HFF-Myc (cell line): ENCODE data around the gene DOCK1.

Experiments
- DNase-seq: peaks from one replicate; pipeline ENCODE4 v3.0.0-alpha.2; 2011; ENCODE audit warnings: low read depth; ENCODE audit errors: extremely low read depth
- H3K4me3 ChIP-seq: replicated peaks from 2 replicates; pipeline ENCODE4 v1.5.1; 2011; ENCODE audit warnings: low read depth, mild to moderate bottlenecking, control low read depth, low read length
- TF ChIP-seq, protein P1 (sequence below): IDR thresholded peaks from 2 replicates; pipeline ENCODE4 v1.5.1; 2012; ENCODE audit warnings: mild to moderate bottlenecking, low read depth, low read length, control low read depth; ENCODE audit errors: missing control alignments

Gene DOCK1

DNA sequence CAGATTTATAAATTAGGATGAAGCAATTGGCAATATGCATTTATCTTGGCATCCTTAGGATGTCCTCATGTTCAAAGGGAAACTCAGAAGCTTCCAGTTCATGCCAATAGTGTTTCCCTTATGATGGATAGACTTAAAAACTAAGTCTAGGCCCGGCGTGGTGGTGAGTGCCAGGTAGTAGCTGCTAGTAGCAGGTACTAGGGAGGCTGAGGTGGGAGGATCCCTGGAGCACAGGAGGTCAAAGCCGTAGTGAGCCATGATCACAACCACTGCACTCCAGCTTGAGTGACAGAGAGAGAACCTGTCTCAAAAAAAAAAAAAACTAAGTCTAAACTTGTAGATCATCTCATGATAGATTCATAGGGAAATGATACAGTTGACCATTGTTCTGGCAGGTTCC lies 115.0 kb downstream of the DOCK1 start:
- no peak overlapping the region for H3K4me3 ChIP-seq
- no peak for DNase-seq
- TF ChIP-seq, protein P1, sequence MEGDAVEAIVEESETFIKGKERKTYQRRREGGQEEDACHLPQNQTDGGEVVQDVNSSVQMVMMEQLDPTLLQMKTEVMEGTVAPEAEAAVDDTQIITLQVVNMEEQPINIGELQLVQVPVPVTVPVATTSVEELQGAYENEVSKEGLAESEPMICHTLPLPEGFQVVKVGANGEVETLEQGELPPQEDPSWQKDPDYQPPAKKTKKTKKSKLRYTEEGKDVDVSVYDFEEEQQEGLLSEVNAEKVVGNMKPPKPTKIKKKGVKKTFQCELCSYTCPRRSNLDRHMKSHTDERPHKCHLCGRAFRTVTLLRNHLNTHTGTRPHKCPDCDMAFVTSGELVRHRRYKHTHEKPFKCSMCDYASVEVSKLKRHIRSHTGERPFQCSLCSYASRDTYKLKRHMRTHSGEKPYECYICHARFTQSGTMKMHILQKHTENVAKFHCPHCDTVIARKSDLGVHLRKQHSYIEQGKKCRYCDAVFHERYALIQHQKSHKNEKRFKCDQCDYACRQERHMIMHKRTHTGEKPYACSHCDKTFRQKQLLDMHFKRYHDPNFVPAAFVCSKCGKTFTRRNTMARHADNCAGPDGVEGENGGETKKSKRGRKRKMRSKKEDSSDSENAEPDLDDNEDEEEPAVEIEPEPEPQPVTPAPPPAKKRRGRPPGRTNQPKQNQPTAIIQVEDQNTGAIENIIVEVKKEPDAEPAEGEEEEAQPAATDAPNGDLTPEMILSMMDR = no peak

DNA sequence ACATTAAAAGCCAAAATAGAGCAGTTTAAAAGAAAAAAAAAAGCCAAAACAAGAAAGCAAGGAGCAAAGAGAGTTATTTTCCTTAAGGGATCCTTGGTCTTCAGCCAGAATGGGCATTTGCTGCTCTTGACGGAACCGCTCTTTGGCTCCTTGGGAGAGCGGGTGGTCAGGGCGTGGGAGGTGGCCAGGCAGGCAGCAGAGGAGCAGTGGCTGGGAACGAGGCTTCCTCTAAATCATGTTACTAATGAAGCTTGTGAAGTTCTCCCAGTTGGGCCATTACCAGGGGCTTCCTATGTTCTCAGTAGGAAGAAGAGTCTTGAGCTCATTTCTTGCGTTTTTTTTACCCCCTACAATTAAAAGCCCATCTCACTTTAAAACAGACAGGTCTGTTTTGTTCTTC lies 116.6 kb downstream of the DOCK1 start:
- H3K4me3 ChIP-seq = no peak overlapping the region
- TF ChIP-seq, protein P1 = no peak
- no peak for DNase-seq

DNA sequence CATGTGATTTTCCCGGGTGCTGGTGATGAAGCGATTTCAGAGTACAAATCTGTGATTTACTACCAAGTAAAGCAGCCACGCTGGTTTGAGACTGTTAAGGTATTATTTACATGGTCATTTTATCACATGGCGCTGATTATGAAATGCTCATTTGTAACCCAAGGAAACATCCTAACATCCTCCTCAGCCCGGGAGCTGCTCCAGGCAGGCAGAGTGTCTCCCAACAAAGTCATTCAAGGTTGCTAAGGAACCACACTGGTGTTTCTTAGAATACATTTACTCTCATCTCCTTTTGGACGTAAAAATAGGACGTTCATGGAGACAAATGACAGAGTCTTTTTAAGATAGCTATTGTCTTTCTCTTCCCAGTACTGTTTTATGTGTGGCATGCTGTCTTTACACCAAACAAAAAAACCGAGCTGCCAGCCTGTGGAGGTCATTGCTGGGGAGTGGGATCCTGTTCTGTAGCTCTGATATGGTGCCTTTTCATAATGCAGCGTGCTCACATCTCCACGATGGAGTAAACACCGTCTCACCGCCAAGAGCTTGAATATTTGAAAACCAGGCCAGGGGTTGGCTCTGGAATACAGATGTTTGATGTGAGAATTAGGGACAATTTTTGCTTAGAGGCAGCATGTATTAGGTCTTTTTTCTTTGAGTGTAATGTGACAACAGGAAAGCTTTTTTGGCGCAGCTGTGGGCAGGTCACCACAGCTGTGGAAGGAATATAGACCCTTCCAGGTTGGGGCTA lies 119.6 kb downstream of the DOCK1 start:
- H3K4me3 ChIP-seq = no peak overlapping the region
- DNase-seq = no peak
- TF ChIP-seq, protein P1 = no peak

DNA sequence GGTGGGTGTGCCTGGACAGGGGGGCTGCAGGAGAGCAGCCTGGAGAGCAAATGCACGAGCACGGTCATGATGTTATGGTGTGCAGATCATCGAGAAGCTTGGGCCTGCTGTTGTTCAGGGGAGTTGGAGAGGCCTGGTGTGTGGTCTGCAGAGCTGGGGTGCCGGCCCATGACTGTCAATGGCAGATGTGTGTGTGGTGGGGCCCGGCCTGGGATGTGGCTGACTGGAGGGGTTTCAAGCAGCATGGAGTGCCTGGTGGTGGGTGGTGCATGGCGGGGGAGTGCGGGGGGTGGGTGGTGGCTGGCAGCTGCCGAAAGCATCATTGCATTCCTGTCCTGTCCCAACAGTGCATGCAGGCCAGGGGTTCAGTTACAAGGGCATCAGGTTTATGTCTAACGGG lies 122.6 kb downstream of the DOCK1 start:
- TF ChIP-seq, protein P1 = no peak
- no peak overlapping the region for H3K4me3 ChIP-seq
- DNase-seq = no peak

GRCh38 chr10:127028556-127028955 lies 123.3 kb downstream of the DOCK1 start:
- no peak for DNase-seq
- H3K4me3 ChIP-seq = no peak overlapping the region
- TF ChIP-seq, protein P1 = no peak

DNA sequence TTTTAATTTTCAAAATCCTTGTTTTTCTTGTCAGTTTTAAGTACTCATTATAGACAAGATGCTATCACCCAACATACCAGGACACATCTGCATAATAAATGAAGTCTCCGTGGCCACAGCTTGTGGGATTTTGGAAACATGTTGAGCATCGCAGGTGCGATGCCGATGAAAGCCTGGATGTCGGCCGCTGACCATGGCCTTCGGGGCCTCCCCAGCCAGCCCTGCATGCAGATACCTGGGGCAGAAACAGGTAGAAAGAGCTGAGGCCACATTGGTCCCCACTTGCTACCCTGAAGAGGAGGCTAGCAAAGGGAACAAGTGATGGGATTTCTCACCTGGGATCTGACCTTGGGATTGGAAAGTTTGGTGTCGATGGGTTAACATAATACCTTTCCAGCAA lies 123.8 kb downstream of the DOCK1 start:
- TF ChIP-seq, protein P1 = no peak
- no peak for DNase-seq
- no peak overlapping the region for H3K4me3 ChIP-seq
